Esophagus squamous epithelium (tissue), 5 donors: ENCODE data around the gene OLFML2A. TPM values are rescaled to one million over a fixed set of nuclear protein-coding genes. Genes with fewer than 3 reads are reported as not detected.

Experiments used
- DNase-seq: peaks from one replicate; lab custom pipeline; 2025; lab: John Stamatoyannopoulos, UW
- H3K27ac ChIP-seq, 4 donors: fragments of 200-600 bp; sonication (generic); one replicate each; pipeline ENCODE4 v1.5.1; 2016 to 2019; ENCODE audit warnings: mild to moderate bottlenecking in 1 of 4
- H3K27me3 ChIP-seq, 4 donors: fragments of 200-600 bp; sonication (generic); 1 replicate in 3 of 4; 2 replicates in 1 of 4; pipeline versions ENCODE4 v1.5.1 to v1.6.0; 2017 to 2021; ENCODE audit warnings: antibody characterized with exemption in 1 of 4
- H3K36me3 ChIP-seq, 3 donors: fragments of 200-600 bp; sonication (generic); one replicate each; pipeline ENCODE4 v1.5.1; 2016 to 2019
- H3K4me1 ChIP-seq, 3 donors: fragments of 200-600 bp; sonication (generic); one replicate each; pipeline ENCODE4 v1.5.1; 2017 to 2019
- H3K4me3 ChIP-seq, 4 donors: fragments of 200-600 bp; sonication (generic); 1 replicate in 3 of 4; 2 replicates in 1 of 4; pipeline ENCODE4 v1.5.1; 2016 to 2019; ENCODE audit warnings: mild to moderate bottlenecking in 2 of 4, moderate library complexity in 1 of 4
- H3K9me3 ChIP-seq, 3 donors: fragments of 200-600 bp; sonication (generic); one replicate each; pipeline ENCODE4 v1.5.1; 2016 to 2019
- CTCF ChIP-seq, 6 experiments: fragments of 450-650 bp in 4 of 6; fragments of 200-600 bp in 2 of 6; sonication (generic) in 2 of 6; IDR thresholded peaks; one replicate each; pipeline ENCODE4 v1.5.1; 2016 to 2019; ENCODE audit warnings: antibody characterized with exemption in 6 of 6, mild to moderate bottlenecking in 4 of 6, moderate library complexity in 4 of 6
- POLR2A ChIP-seq, 4 donors: fragments of 450-650 bp; IDR thresholded peaks; one replicate each; pipeline ENCODE4 v1.6.1; 2017; ENCODE audit warnings: antibody characterized with exemption in 4 of 4, mild to moderate bottlenecking in 4 of 4, moderate library complexity in 3 of 4
- WGBS, 2 donors: methylation state at CpG; one replicate each; pipeline ENCODE4 v1.1.5; 2018; 5-methylcytosine and 5-hydroxymethylcytosine counted together
- intact Hi-C: fragments of 100-400 bp; cut with DNase I; formaldehyde crosslinking; loops from one replicate; pipeline ENCODE4 v1.15.0; 2022
- total RNA-seq, 4 donors: library from RNA; depleted of rRNA; stranded (reverse); fragments of >200 nt; gene quantifications; one replicate each; pipeline ENCODE4 v1.1.0, GENCODE V29; 2016
- donor health status: DM: yes; HTN: yes; CAD: no.

The OLFML2A gene
- total RNA-seq, 4 donors from 2014 or later = 9.0 to 21.7 (median 13.6) TPM

- peaks cover 14 to 71% (median 32%) of the 10 kb centered on the region in 3 donors for H3K4me1 ChIP-seq
- DNase-seq = no peak
- peak overlapping the region in 2 of 4 donors; percentile 43 to 79 for H3K27ac ChIP-seq
Observed at GRCh38 chr9:124794902-124795491, 18.1 kb downstream of the OLFML2A start.

GRCh38 chr9:124795881-124796431 is 19.0 kb downstream of the OLFML2A start:
- TF ChIP-seq POLR2A (IDR thresholded peaks at IDR 0.05) (no peak), CTCF (IDR thresholded peaks at IDR 0.05) (no peak)
- peaks cover 0 to 1% (median 0%) of the 10 kb centered on the region in 3 donors for H3K36me3 ChIP-seq
- intact Hi-C loops = no loop called here
- WGBS, 2 donors = 44 to 71% methylated on average over 6 to 8 of the region's 9 CpGs
- peak overlapping the region in 3 of 4 donors; percentile 40 to 79 (median 43) for H3K27ac ChIP-seq
- no peaks in the 10 kb centered on the region for H3K27me3 ChIP-seq
- peaks cover 23 to 80% (median 41%) of the 10 kb centered on the region in 3 donors for H3K4me1 ChIP-seq
- DNase-seq = no peak
- H3K4me3 ChIP-seq = no peak overlapping the region
- H3K9me3 ChIP-seq = no peaks in the 10 kb centered on the region

More at GRCh38 chr9:124794902-124795491, 18.1 kb downstream of the OLFML2A start:
- H3K9me3 ChIP-seq = no peaks in the 10 kb centered on the region
- no peak overlapping the region for H3K4me3 ChIP-seq
- H3K27me3 ChIP-seq = no peaks in the 10 kb centered on the region
- WGBS, 2 donors = 89 to 92% methylated on average over 3 to 7 of the region's 11 CpGs
- TF ChIP-seq CTCF (IDR thresholded peaks at IDR 0.05) (peak in 2 of 6 experiments; percentile 22 to 30), POLR2A (IDR thresholded peaks at IDR 0.05) (no peak)
- intact Hi-C loops = no loop called here
- H3K36me3 ChIP-seq = peaks cover 0 to 8% (median 0%) of the 10 kb centered on the region in 3 donors

- intact Hi-C loops = no loop called here
- no peaks in the 10 kb centered on the region for H3K27me3 ChIP-seq
- no peaks in the 10 kb centered on the region for H3K36me3 ChIP-seq
- 45 to 61% methylated on average over 9 of the region's 10 CpGs for WGBS, 2 donors
- no peak for DNase-seq
- H3K27ac ChIP-seq = peak overlapping the region in 3 of 4 donors; percentile 17 to 79 (median 43)
- TF ChIP-seq POLR2A (IDR thresholded peaks at IDR 0.05) (no peak), CTCF (IDR thresholded peaks at IDR 0.05) (no peak)
- H3K4me3 ChIP-seq = no peak overlapping the region
- no peaks in the 10 kb centered on the region for H3K9me3 ChIP-seq
- H3K4me1 ChIP-seq = peaks cover 24 to 90% (median 40%) of the 10 kb centered on the region in 3 donors
Observed at GRCh38 chr9:124797343-124798103, 20.6 kb downstream of the OLFML2A start.

GRCh38 chr9:124799274-124800006 is 22.5 kb downstream of the OLFML2A start:
- H3K36me3 ChIP-seq = peaks cover 0 to 9% (median 0%) of the 10 kb centered on the region in 3 donors
- no peak for DNase-seq
- peaks cover 16 to 79% (median 32%) of the 10 kb centered on the region in 3 donors for H3K4me1 ChIP-seq
- intact Hi-C loops = no loop called here
- no peak overlapping the region for H3K4me3 ChIP-seq
- TF ChIP-seq CTCF (IDR thresholded peaks at IDR 0.05) = no peak
- no peak for TF ChIP-seq POLR2A (IDR thresholded peaks at IDR 0.05)
- no peaks in the 10 kb centered on the region for H3K27me3 ChIP-seq
- WGBS, 2 donors = no CpG with 5 or more reads among the region's 13 CpGs
- no peak overlapping the region for H3K27ac ChIP-seq
- H3K9me3 ChIP-seq = no peaks in the 10 kb centered on the region
